GM21619 (cell line): ENCODE results near the gene FBXL13.
"Not testable (repeated sequence)": the region's sequence is repeated elsewhere in the genome, so short reads cannot be mapped to it uniquely, and the experiment has no call there.

Experiments
- ATAC-seq: cut with Tn5 transposase; IDR thresholded peaks from one replicate; pipeline ENCODE4 v1.9.1; 2021; ENCODE audit not compliant: unreplicated experiment

FBXL13 gene

DNA sequence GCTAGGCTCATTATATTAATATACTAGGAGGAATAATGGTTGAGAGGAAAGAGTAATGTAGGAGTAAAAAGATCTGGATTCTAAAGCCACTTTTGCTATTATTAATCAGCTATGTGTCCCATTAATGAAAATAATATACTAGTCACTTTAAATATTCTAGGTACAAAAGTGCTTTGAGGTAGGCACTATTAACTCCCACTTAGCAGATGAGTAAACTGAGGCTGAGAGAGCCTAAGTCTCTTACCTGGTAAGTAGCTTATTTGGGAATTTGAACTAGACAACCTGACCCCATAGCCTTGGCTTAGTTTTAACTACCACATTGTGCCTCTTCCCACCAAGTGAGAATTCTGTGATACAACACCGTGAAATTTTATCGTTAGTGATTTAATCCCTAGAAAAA lies 6.3 kb upstream of the FBXL13 start:
- ATAC-seq: no peak

DNA sequence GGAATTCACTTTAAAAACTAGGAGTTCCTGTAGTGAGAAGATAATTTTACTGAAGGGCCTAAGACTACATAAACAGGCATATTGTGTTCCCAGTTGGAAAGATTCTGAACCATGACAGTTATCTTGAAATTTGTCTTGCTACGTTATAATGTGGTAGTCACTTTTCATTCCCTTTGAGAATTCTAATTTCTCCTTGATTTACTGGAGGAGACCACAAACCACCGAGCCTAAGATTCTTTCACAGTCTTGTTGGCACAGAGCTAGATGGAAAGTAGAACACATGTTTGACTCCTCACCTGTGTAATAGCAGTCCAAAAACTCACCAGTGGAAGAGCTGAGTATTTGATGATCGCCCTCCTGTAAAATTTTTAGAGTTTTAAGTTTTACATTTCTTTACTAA lies 5.2 kb upstream of the FBXL13 start:
- no peak for ATAC-seq

DNA sequence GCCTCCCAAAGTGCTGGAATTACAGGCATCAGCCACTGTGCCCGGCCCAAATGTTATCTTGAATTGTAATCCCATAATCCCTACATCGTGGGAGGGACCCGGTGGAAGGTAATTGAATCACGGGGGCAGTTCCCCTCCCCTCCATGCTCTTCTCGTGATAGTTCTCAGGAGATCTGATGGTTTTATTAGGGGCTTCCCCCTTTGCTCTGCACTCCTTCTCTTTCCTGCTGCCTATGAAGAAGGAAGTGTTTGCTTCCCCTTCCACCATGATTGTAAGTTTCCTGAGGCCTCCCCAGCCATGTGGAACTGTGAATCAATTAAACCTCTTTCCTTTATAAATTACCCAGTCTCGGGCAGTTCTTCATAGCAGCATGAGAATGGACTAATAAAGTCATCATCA lies 3.6 kb upstream of the FBXL13 start:
- not testable (repeated sequence) for ATAC-seq

DNA sequence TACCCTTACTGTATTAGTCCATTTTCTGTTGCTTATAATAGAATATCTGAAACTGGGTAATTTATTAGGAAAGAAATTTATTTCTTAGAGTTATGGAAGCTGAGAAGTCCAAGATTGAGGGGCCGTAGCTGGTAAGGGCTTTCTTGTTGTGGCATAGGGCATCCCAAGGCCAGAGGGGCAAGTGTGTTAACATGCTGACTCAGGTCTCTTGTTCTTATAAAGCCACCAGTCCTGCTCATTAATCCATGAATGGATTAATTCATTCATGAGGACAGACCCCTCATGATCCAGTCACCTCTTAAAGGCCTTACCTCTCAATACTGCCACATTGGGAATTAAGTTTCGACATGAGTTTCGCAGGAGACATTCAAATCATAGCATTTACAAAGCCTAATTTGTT lies 2.7 kb upstream of the FBXL13 start:
- no peak for ATAC-seq

DNA sequence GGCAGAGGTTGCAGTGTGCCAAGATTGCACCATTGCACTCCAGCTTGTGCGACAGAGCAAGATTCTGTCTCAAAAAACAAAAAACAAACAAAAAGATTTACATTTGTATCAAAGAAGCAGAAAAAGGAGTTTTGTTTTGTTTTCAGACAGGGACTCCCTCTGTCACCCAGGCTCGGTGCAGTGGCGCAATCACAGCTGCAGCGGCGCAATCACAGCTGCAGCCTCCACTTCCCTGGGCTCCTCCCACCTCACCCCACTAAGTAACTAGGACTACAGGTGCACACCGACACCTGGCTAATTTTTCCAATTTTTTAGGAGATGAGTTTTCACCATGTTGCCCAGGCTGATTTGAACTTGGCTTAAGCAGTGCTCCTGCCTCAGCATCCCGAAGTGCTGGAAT lies 2.2 kb upstream of the FBXL13 start:
- no peak for ATAC-seq

DNA sequence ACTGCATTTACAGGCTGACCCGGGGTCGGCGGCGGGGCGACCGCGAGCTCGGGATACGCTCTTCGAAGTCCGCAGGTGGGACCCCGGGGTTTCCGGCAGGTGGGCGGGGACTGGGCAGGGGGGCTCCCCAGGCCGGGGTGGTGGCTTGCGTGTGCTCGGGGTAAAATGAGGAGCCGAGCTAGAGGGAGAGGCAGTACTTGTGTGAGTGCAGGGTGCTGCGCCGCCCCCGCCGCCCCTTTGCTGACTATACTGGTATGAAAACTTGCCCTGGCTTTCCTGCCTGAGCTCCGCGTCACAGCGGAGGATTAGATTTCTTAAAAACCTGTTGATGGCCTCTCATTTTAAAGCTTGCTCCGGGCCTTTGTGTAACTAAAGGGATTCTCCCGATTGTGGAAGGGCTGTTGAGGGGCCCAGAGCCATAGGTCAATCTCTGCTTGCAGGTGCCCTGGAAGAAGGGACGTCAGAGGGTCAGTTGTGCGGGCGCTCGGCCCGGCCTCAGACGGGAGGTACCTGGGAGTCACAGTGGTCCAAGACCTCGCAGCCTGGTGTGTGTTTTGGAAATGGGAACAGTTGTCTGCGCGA lies 832 bp upstream of the FBXL13 start:
- ATAC-seq: peak; percentile 41

DNA sequence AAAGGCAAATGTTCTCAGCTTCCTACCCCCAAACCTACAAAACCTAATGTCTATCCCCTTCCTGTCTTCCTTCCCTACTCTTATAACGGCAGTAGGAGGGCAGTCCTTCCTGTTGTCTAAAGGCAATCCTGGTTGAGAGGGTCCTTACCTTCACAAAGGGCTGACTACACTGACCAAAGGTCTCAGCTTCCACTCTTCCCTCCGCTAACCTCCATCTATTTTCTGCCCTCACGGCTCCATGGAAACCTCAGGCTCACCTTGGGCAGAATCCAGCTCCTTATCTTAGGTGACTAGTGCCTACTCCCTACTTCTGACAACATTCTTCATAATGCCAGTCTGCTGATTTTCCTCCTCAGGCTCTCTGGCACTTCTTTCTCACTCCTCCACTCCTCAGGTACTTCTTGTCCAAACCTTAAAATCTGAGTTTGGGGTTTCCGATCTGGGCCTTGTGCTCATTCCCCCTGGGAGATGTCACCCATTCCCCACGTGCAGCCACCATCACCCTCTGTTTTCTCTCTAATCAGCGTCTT lies 542 bp downstream of the FBXL13 start:
- ATAC-seq: no peak

DNA sequence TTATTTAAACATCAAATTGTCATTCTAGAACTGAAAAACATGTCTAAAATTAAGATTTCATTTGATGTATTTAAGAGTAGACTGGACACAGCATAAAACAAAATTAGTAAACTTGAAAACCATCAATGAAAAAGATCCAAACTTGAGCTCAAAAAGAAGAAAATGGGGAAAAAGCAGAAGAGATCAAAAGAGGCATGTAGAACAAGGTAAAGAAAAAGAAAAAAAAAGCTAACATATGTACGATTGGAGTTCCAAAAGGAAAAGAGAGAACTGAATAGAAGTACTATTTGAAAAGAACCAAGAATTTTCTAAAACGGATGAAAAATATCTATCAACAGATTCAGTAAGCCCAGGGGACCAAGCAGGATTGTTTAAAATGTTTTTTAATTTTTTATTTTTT lies 3.6 kb downstream of the FBXL13 start:
- no peak for ATAC-seq

DNA sequence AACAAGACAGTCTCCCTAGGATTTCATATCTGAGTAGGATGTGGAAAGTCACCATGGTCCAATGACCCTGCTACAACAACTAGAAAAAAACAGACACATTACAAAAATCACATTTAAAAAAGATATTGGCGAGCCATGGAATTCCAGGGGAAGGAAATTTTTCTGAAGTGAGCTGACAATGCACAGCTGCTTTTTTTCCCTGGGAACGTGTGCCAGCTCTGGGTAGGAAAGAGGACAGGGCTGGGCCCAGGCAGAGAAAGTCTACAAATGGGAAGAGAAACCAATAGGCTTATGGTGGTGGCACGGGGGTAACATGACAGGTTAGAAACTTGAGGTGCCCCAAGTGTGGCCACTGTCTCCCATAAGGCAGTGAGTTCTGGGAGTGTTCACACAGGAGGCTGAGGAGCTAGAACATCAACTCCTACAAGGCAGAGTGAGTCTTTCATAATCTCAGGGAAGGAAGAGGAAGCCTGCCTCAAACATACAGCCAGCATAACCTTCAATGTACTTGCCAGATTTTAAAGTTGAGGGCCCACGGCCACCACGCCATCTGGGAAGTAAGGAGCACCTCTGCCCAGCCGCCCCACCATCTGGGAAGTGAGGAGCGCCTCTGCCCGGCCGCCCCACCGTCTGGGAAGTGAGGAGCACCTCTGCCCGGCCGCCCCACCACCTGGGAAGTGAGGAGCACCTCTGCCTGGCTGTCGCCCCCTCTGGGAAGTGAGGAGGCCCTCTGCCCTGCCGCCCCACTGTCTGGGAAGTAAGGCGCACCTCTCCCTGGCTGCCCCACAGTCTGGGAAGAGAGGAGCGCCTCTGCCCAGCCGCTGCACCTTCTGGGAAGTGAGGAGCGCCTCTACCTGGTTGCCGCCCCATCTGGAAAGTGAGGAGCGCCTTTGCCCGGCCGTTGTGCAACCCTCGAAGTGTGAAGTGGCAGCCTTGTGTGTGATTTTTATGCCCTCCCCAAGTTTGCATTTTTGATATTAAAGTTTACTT lies 5.9 kb downstream of the FBXL13 start:
- ATAC-seq: no peak

DNA sequence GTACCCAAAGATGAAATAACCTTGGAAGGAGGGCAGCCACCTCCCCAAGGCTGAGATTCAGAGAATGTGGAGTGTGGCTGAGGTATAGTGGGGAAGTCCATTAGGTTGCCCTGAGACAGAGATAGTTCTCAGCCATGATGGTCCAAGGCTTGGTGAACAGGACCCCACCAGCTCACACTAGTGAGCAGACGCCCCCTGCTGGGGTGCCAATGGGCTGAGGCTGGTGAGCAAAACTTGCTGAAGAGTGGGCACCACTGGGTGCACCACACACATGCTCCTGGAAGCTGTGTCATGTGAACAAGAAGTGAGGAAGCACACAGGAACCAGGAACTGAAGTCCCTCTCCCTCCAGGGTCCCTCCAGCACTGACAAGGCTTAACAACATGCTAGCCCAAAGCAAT lies 8.9 kb downstream of the FBXL13 start:
- peak; percentile 57 for ATAC-seq

DNA sequence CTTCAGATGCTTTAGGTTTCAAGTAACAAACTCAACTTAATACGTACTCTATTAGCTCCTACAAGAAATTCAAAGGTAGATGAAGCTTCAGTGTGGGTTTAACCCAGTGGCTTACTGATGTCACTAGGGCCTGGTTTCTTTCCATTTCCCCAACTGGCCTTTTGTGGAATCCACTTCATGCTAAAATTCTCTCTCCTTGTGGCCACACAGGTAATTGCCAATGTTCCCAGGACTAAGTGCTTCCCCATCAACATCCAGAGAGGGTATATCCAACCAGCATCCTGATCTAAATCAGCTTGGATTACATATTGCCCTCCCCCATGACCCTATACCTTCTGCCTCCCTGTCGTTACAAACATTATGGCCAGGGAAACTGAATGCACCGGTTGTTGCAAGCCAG lies 10.7 kb downstream of the FBXL13 start:
- no peak for ATAC-seq

DNA sequence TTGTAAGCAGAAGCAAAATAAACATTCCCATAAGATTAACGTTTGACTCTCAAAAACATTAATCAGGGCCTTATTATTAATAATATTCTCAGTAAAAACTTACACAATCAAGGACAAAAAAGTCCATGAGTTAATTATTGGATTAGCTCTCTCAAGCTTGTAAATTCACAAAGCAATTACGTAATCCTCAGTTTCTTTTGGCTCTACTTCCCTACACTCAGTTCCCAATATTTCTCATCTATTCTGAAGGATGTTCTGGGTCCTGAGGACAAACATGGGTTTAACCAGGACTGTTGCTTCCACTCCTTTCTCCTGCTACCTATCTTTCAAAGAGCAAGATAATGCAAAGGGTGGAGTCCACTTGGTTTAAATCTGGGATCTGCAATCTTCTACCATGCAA lies 15.1 kb downstream of the FBXL13 start:
- no peak for ATAC-seq

DNA sequence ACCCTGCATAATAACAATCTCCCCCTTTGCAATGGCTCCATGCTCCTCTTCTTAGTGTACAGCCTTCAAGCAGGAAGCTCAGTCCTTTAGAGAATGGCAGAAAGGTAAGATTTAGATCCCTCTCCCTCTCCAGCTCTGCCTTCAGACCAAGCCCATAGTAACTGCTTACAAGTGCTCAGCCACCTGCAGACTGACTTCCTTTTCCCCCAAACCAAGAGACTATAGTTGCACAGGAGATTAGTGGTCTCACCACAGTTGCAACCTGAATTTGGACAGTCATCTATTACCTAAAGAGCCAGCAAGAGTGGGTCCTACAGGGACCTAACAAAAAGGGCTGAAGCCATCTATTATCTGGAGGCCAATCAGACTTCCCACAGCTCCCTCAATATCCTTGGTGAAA lies 16.5 kb downstream of the FBXL13 start:
- no peak for ATAC-seq

DNA sequence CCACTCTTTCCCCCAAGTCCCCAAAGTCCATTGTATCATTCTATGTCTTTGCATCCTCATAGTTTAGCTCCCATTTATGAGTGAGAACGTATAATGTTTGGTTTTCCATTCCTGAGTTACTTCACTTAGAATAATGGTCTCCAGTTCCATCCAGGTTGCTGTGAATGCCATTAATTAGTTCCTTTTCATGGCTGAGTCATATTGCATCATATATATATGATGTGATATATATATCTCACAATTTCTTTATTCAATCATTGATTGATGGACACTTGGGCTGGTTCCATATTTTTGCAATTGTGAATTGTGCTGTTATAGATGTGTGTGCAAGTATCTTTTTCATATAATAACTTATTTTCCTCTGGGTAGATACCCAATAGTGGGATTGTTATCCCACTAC lies 18.6 kb downstream of the FBXL13 start:
- not testable (repeated sequence) for ATAC-seq

DNA sequence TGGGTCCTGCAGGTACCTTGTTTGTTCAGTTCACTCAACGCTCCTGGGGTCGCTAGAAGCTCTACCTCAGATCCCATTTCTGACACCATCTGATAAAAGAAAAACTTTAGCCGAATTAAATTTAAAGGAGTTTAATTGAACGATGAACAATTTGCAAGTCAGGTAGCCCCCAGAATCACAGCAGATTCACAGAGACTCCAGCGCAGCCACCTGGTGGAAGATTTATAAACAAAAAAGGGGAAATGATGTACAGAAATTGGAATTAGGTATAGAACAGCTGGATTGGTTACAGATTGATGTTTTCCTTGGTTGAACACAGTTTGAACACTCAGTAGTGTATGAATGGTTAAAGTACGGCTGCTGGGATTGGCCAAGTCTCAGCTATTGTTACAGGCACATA lies 23.1 kb downstream of the FBXL13 start:
- no peak for ATAC-seq

DNA sequence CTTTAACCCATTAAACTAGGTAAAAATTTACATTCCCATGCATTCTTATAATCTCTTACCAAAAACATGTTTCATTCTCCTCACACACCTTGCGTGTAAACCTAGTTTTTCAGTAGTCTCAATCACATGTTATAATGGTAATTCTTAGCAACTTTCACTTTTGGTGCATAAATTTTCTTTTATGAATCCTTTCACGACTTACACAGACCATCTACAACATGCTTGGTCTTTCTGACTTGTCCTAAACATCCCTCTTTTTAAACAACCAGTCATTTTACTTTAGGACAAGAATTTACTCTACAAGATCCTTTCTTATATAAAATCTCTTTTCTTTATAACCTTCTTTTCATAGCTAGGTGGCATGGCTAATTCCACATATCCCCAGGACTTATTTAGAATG lies 25.8 kb downstream of the FBXL13 start:
- ATAC-seq: no peak

DNA sequence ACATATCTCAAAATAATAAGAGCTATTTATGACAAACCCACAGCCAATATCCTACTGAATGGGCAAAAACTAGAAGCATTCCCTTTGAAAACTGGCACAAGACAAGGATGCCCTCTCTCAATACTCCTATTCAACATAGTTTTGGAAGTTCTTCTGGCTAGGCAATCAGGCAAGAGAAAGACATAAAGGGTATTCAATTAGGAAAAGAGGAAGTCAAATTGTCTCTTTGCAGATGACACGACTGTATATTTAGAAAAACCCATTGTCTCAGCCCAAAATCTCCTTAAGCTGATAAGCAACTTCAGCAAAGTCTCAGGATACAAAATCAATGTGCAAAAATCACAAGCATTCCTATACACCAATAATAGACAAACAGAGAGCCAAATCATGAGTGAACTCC lies 32.8 kb downstream of the FBXL13 start:
- ATAC-seq: not testable (repeated sequence)

DNA sequence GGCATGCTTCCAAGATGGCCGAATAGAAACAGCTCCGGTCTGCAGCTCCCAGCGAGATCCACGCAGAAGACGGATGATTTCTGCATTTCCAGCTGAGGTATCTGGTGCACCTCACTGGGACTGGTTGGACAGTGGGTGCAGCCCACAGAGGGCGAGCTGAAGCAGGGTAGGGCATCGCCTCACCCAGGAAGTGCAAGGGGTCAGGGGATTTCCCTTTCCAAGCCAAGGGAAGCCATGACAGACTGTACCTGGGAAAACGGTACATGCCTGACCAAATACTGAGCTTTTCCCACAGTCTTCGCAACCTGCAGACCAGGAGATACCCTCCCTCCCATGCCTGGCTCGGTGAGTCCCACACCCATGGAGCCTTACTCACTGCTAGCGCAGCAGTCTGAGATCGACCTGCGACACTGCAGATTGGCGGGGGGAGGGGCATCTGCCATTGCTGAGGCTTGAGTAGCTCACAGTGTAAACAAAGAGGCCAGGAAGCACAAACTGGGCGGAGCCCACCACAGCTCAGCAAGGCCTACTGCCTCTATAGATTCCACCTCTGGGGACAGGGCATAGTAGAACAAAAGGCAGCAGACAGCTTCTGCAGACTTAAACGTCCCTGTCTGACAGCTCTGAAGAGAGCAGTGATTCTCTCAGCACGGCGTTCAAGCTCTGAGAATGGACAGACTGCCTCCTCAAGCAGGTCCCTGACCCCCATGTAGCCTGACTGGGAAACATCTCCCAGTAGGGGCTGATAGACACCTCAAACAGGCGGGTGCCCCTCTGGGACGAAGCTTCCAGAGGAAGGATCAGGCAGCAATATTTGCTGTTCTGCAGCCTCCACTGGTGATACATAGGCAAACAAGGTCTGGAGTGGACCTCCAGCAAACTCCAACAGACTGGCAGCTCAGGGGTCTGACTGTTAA lies 36.5 kb downstream of the FBXL13 start:
- ATAC-seq: not testable (repeated sequence)

DNA sequence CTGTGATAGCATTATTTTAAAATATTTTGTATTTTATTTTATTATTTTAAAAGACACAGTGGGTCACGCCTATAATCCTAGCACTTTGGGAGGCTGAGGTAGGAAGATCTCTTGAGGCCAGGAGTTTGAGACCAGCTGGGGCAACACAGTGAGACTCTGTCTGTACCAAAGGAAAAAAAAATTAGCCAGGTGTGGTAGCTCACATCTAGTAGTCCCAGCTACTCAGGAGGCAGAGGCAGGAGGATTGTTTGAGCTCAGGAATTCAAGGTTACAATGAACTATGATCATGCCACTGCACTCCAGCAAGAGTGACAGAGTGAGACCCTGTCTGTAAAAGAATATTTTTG lies 37.1 kb downstream of the FBXL13 start:
- ATAC-seq: no peak

DNA sequence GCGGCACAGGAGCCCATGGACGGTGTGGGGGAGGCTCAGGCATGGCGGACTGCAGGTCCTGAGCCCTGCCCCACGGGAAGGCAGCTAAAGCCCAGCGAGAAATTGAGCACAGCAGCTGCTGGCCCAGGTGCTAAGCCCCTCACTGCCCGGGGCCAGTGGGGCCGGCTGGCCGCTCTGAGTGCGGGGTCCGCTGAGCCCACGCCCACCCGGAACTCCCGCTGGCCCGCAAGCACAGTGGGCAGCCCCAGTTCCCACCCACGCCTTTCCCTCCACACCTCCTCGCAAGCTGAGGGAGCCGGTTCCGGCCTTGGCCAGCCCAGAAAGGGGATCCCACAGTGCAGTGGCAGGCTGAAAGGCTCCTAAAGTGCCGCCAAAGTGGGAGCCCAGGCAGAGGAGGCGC lies 40.3 kb downstream of the FBXL13 start:
- ATAC-seq: not testable (repeated sequence)

DNA sequence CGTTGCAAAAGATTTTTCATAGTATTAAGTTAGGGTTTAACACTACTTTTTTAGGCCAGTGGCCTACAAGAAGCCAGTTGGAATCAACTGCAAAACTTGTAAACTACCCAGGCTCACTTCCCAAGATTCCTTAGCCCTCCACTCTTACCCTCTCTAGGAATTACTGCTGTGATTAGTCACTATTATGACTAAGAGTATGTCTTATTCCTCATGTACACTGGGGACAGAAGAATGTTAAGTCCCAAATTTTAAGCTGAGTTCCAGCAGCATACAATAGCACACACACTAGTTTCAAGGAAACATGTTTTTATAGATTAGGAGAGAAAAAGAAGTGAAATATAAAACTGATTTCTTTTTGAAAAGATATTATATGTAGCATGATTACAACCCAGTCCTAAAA lies 42.8 kb downstream of the FBXL13 start:
- no peak for ATAC-seq
